Measurements from ENCODE around the gene LRRC4C.

DNA sequence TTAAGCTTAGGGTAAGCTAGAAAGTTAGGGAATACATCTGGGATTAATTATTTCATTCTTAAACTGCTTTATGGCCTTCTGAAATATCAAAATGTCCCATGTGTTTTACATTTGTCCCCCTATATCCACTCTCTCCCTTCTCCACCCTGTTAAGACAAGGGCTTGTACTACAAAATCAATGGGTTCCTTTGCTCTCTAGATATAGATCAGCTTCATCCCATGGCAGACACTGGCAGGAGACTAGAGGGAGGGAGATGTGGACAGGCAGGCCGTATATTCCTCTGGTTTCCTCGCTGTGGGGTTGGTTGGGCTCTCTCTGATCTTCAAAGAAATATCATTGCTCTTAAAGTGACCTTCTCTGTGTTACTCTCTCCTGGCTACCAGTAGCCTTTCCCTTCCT lies 1281.0 kb downstream of the LRRC4C start:
- no peak for TF ChIP-seq POLR2A (IDR thresholded peaks at IDR 0.05)
- TF ChIP-seq, protein P1, sequence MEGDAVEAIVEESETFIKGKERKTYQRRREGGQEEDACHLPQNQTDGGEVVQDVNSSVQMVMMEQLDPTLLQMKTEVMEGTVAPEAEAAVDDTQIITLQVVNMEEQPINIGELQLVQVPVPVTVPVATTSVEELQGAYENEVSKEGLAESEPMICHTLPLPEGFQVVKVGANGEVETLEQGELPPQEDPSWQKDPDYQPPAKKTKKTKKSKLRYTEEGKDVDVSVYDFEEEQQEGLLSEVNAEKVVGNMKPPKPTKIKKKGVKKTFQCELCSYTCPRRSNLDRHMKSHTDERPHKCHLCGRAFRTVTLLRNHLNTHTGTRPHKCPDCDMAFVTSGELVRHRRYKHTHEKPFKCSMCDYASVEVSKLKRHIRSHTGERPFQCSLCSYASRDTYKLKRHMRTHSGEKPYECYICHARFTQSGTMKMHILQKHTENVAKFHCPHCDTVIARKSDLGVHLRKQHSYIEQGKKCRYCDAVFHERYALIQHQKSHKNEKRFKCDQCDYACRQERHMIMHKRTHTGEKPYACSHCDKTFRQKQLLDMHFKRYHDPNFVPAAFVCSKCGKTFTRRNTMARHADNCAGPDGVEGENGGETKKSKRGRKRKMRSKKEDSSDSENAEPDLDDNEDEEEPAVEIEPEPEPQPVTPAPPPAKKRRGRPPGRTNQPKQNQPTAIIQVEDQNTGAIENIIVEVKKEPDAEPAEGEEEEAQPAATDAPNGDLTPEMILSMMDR (IDR thresholded peaks at IDR 0.05) = no peak
